Raji (cell line): ENCODE data around the gene MAP1B.

Experiments
- POLR2A ChIP-seq: IDR thresholded peaks from 2 replicates; pipeline ENCODE4 v1.6.1; 2011; ENCODE audit warnings: low read depth, low read length, control low read depth; ENCODE audit not compliant: insufficient read depth

The MAP1B gene

GRCh38 chr5:72160329-72160728 is 53.1 kb downstream of the MAP1B start:
- no peak for TF ChIP-seq POLR2A

GRCh38 chr5:72160959-72161358 is 53.7 kb downstream of the MAP1B start:
- no peak for TF ChIP-seq POLR2A

- TF ChIP-seq POLR2A, result no peak
Observed at GRCh38 chr5:72161951-72162350, 54.7 kb downstream of the MAP1B start.

- no peak for TF ChIP-seq POLR2A
Observed at GRCh38 chr5:72163349-72163983, 56.2 kb downstream of the MAP1B start.

GRCh38 chr5:72166070-72166979 is 59.0 kb downstream of the MAP1B start:
- TF ChIP-seq POLR2A, result no peak

GRCh38 chr5:72167257-72167656 is 60.0 kb downstream of the MAP1B start:
- TF ChIP-seq POLR2A, result no peak

GRCh38 chr5:72167804-72168203 is 60.5 kb downstream of the MAP1B start:
- no peak for TF ChIP-seq POLR2A

- TF ChIP-seq POLR2A, result no peak
Observed at GRCh38 chr5:72170101-72170500, 62.8 kb downstream of the MAP1B start.

GRCh38 chr5:72171667-72172066 is 64.4 kb downstream of the MAP1B start:
- TF ChIP-seq POLR2A, result no peak

- no peak for TF ChIP-seq POLR2A
Observed at GRCh38 chr5:72172786-72173185, 65.5 kb downstream of the MAP1B start.

- TF ChIP-seq POLR2A, result no peak
Observed at GRCh38 chr5:72177538-72177937, 70.3 kb downstream of the MAP1B start.

- TF ChIP-seq POLR2A, result no peak
Observed at GRCh38 chr5:72179028-72179815, 71.9 kb downstream of the MAP1B start.

GRCh38 chr5:72179816-72180440 is 72.7 kb downstream of the MAP1B start:
- TF ChIP-seq POLR2A, result no peak

- TF ChIP-seq POLR2A, result no peak
Observed at GRCh38 chr5:72180925-72181324, 73.7 kb downstream of the MAP1B start.

GRCh38 chr5:72182686-72183085 is 75.4 kb downstream of the MAP1B start:
- no peak for TF ChIP-seq POLR2A

- no peak for TF ChIP-seq POLR2A
Observed at GRCh38 chr5:72183101-72183520, 75.8 kb downstream of the MAP1B start.

- TF ChIP-seq POLR2A, result no peak
Observed at GRCh38 chr5:72184408-72184807, 77.1 kb downstream of the MAP1B start.
